H9 (cell line): ENCODE measurements around the gene ADRM1. TPM values are rescaled to one million over a fixed set of nuclear protein-coding genes. Genes with fewer than 3 reads are reported as not detected.

Experiments used
- DNase-seq: peaks from one replicate; pipeline ENCODE4 v3.0.0-alpha.2; 2017
- H2AFZ ChIP-seq: one replicate; pipeline ENCODE4 v1.6.1; 2013; ENCODE audit warnings: mild to moderate bottlenecking, low read length, control low read depth, moderate library complexity
- H2AK5ac ChIP-seq: 2 replicates; pipeline ENCODE4 v1.6.1; 2013; ENCODE audit warnings: low read length, control low read depth, mixed read lengths; ENCODE audit not compliant: insufficient read length
- H2BK120ac ChIP-seq: one replicate; pipeline ENCODE4 v1.6.1; 2013; ENCODE audit warnings: low read depth, mild to moderate bottlenecking, low read length, control low read depth, inconsistent platforms; ENCODE audit not compliant: poor library complexity, severe bottlenecking
- H2BK12ac ChIP-seq: 2 replicates; pipeline ENCODE4 v1.6.1; 2013; ENCODE audit warnings: low read length, control low read depth, mixed read lengths, low read depth; ENCODE audit not compliant: insufficient read length
- H2BK15ac ChIP-seq: 2 replicates; pipeline ENCODE4 v1.6.1; 2013; ENCODE audit warnings: low read depth, low read length, control low read depth
- H2BK20ac ChIP-seq: one replicate; pipeline ENCODE4 v1.6.1; 2013; ENCODE audit warnings: low read depth, mild to moderate bottlenecking, low read length, control low read depth, inconsistent platforms; ENCODE audit not compliant: poor library complexity, severe bottlenecking
- H2BK5ac ChIP-seq: 2 replicates; pipeline ENCODE4 v1.6.1; 2013; ENCODE audit warnings: low read length, control low read depth, mixed read lengths; ENCODE audit not compliant: insufficient read length
- H3K14ac ChIP-seq: 2 replicates; pipeline ENCODE4 v1.6.1; 2013; ENCODE audit warnings: low read length, control low read depth; ENCODE audit not compliant: insufficient read depth
- H3K18ac ChIP-seq: 2 replicates; pipeline ENCODE4 v1.6.1; 2013; ENCODE audit warnings: low read depth, mild to moderate bottlenecking, mixed read lengths, low read length, control low read depth; ENCODE audit not compliant: insufficient read length
- H3K23ac ChIP-seq: 2 replicates; pipeline ENCODE4 v1.6.1; 2013; ENCODE audit warnings: low read length, control low read depth, mixed read lengths, low read depth; ENCODE audit not compliant: insufficient read length
- H3K23me2 ChIP-seq: 2 replicates; pipeline ENCODE4 v1.6.1; 2013; ENCODE audit warnings: low read depth, mild to moderate bottlenecking, mixed read lengths, low read length, control low read depth; ENCODE audit not compliant: insufficient read length, poor library complexity, severe bottlenecking
- H3K27ac ChIP-seq: 2 replicates; pipeline ENCODE4 v1.5.1; 2013; ENCODE audit warnings: low read length, control low read depth, mixed read lengths, low read depth; ENCODE audit not compliant: insufficient read length
- H3K27me3 ChIP-seq: 2 replicates; pipeline ENCODE4 v1.6.1; 2013; ENCODE audit warnings: low read length, control low read depth, inconsistent platforms; ENCODE audit not compliant: insufficient read depth
- H3K4ac ChIP-seq: 2 replicates; pipeline ENCODE4 v1.6.1; 2013; ENCODE audit warnings: low read depth, mild to moderate bottlenecking, control low read depth, inconsistent platforms, low read length, moderate library complexity
- H3K4me1 ChIP-seq: 2 replicates; pipeline ENCODE4 v1.6.1; 2013; ENCODE audit warnings: low read length, control low read depth, inconsistent platforms; ENCODE audit not compliant: insufficient read depth
- H3K4me2 ChIP-seq: 2 replicates; pipeline ENCODE4 v1.6.1; 2013; ENCODE audit warnings: low read length, control low read depth, mixed read lengths; ENCODE audit not compliant: insufficient read length, insufficient read depth
- H3K56ac ChIP-seq: 2 replicates; pipeline ENCODE4 v1.6.1; 2013; ENCODE audit warnings: low read depth, mild to moderate bottlenecking, mixed read lengths, low read length, control low read depth; ENCODE audit not compliant: insufficient read length
- H3K79me1 ChIP-seq: 2 replicates; pipeline ENCODE4 v1.6.1; 2013; ENCODE audit warnings: low read depth, mild to moderate bottlenecking, moderate library complexity, low read length, control low read depth, inconsistent platforms; ENCODE audit not compliant: insufficient read depth, poor library complexity, severe bottlenecking
- H3K79me2 ChIP-seq: 2 replicates; pipeline ENCODE4 v1.6.1; 2013; ENCODE audit warnings: low read length, control low read depth, inconsistent platforms; ENCODE audit not compliant: insufficient read depth
- H3K9ac ChIP-seq: 2 replicates; pipeline ENCODE4 v1.6.1; 2013; ENCODE audit warnings: low read length, control low read depth, mixed read lengths; ENCODE audit not compliant: insufficient read length; ENCODE audit errors: extremely low read depth
- H3K9me3 ChIP-seq: one replicate; pipeline ENCODE4 v1.6.1; 2013; ENCODE audit warnings: low read depth, low read length, inconsistent platforms; ENCODE audit not compliant: control insufficient read depth
- H3T11ph ChIP-seq: one replicate; pipeline ENCODE4 v1.6.1; 2013; ENCODE audit warnings: mild to moderate bottlenecking, low read length, control low read depth, inconsistent platforms
- H4K20me1 ChIP-seq: one replicate; pipeline ENCODE4 v1.6.1; 2013; ENCODE audit not compliant: control insufficient read depth, insufficient read length, insufficient read depth
- H4K5ac ChIP-seq: 2 replicates; pipeline ENCODE4 v1.6.1; 2013; ENCODE audit warnings: low read depth, mild to moderate bottlenecking, mixed read lengths, low read length, control low read depth; ENCODE audit not compliant: insufficient read length
- H4K8ac ChIP-seq: replicated peaks from 2 replicates; pipeline ENCODE4 v1.6.1; 2013; ENCODE audit warnings: low read length, control low read depth, mixed read lengths, low read depth; ENCODE audit not compliant: insufficient read length
- H4K91ac ChIP-seq: 2 replicates; pipeline ENCODE4 v1.6.1; 2013; ENCODE audit warnings: low read depth, mild to moderate bottlenecking, moderate library complexity, mixed read lengths, low read length, control low read depth; ENCODE audit not compliant: insufficient read length
- H3K27ac Mint-ChIP-seq, 3 experiments: 2 replicates in 2 of 3; 3 replicates in 1 of 3; pipeline ENCODE4 v1.8.0; 2020 to 2021; ENCODE audit warnings: mixed read lengths in 3 of 3, mild to moderate bottlenecking in 1 of 3, moderate library complexity in 1 of 3
- H3K27me3 Mint-ChIP-seq: 2 replicates; pipeline ENCODE4 v1.8.0; 2021; ENCODE audit warnings: low read depth, mild to moderate bottlenecking, moderate library complexity, mixed read lengths
- H3K36me3 Mint-ChIP-seq, 3 experiments: 2 replicates in 2 of 3; 3 replicates in 1 of 3; pipeline ENCODE4 v1.8.0; 2020 to 2021; ENCODE audit warnings: low read depth in 3 of 3, mixed read lengths in 3 of 3; ENCODE audit not compliant: insufficient read depth in 1 of 3
- H3K4me1 Mint-ChIP-seq, 2 experiments: 2 replicates each; pipeline ENCODE4 v1.8.0; 2020; ENCODE audit warnings: mixed read lengths in 2 of 2
- H3K4me3 Mint-ChIP-seq, 2 experiments: 2 replicates in 1 of 2; 3 replicates in 1 of 2; pipeline ENCODE4 v1.8.0; 2020 to 2021; ENCODE audit warnings: mild to moderate bottlenecking in 2 of 2, mixed read lengths in 2 of 2, moderate library complexity in 1 of 2
- H3K9me3 Mint-ChIP-seq, 2 experiments: 2 replicates in 1 of 2; 3 replicates in 1 of 2; pipeline ENCODE4 v1.8.0; 2020; ENCODE audit warnings: mild to moderate bottlenecking in 2 of 2, mixed read lengths in 2 of 2, moderate library complexity in 1 of 2
- CTCF ChIP-seq: fragments of 200-600 bp; sonication (generic); conservative IDR thresholded peaks from 3 replicates; pipeline ENCODE4 v1.8.0; 2021; ENCODE audit warnings: antibody characterized with exemption, mild to moderate bottlenecking
- WGBS: extraction: QIAGEN DNeasy Blood & Tissue Kit; methylation state at CpG from one replicate; pipeline ENCODE4 v1.1.7; 2013; ENCODE audit warnings: missing lambda C conversion rate, low lambda C conversion rate, mixed read lengths; ENCODE audit not compliant: insufficient read length; ENCODE audit errors: extremely low coverage; 5-methylcytosine and 5-hydroxymethylcytosine counted together
- total RNA-seq: library from RNA; stranded (reverse); gene quantifications from 2 replicates; pipeline ENCODE4 v1.2.1, GENCODE V29; 2021

ADRM1 gene
- total RNA-seq, 1 experiment from 2014 or later, result 153 TPM

DNA sequence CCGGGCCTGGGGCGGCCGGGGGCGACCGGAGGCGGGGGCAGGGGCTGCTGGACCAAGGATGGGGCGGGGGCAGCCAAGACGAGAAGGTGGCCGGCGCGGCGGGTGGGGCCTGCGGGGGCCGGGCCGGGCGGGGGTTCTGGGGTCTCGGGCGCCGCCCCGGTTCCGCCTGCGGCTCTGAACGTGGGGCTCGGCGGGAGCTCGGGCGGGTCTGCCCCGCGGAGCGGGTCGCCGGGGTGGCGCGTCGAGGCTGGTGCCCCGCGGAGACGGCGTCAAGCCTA lies 204 bp downstream of the ADRM1 start:
- H3K18ac ChIP-seq, result no peak overlapping the region
- Mint-ChIP-seq H3K27ac (no peak overlapping the region), H3K9me3 (no peaks in the 10 kb centered on the region), H3K27me3 (no peaks in the 10 kb centered on the region), H3K4me3 (peak overlapping the region; percentile 90 to 96), H3K36me3 (peaks cover 18 to 45% (median 41%) of the 10 kb centered on the region in 3 experiments), H3K4me1 (peaks cover 14 to 22% of the 10 kb centered on the region in 2 experiments)
- no peak overlapping the region for H4K91ac ChIP-seq
- no peaks in the 10 kb centered on the region for H3K27me3 ChIP-seq
- no peak overlapping the region for H2BK12ac ChIP-seq
- peak overlapping the region; percentile 67 for H3K9ac ChIP-seq
- no peak overlapping the region for H3K56ac ChIP-seq
- no peak overlapping the region for H4K8ac ChIP-seq
- no peak overlapping the region for H3K23ac ChIP-seq
- no peak for TF ChIP-seq CTCF
- H2BK20ac ChIP-seq, result no peak overlapping the region
- DNase-seq, result no peak
- no CpG with 5 or more reads among the region's 39 CpGs for WGBS
- peaks cover 18% of the 10 kb centered on the region; the same call in 1 of the 2 replicates for H3K79me2 ChIP-seq
- no peak overlapping the region for H4K5ac ChIP-seq
- H3K4me2 ChIP-seq, result peak overlapping the region; percentile 63
- H2AFZ ChIP-seq, result no peak overlapping the region
- H3K27ac ChIP-seq, result no peak overlapping the region
- H3K14ac ChIP-seq, result peak overlapping the region; percentile 63; the same call in 1 of the 2 replicates
- no peak overlapping the region for H2AK5ac ChIP-seq
- H2BK120ac ChIP-seq, result no peak overlapping the region
- H2BK15ac ChIP-seq, result no peak overlapping the region
- no peak overlapping the region for H3K4ac ChIP-seq
- H3K79me1 ChIP-seq, result no peaks in the 10 kb centered on the region
- H3K9me3 ChIP-seq, result no peaks in the 10 kb centered on the region
- H3T11ph ChIP-seq, result no peak overlapping the region
- H4K20me1 ChIP-seq, result no peaks in the 10 kb centered on the region
- H3K4me1 ChIP-seq, result no peaks in the 10 kb centered on the region; the same call in 1 of the 2 replicates
- H2BK5ac ChIP-seq, result no peak overlapping the region
- H3K23me2 ChIP-seq, result peaks cover 7% of the 10 kb centered on the region
